CD4-positive, alpha-beta memory T cell (primary cell): ENCODE results near the gene ATP5PO. TPM values are rescaled to one million over a fixed set of nuclear protein-coding genes. Genes with fewer than 3 reads are reported as not detected.

Experiments used
- CTCF ChIA-PET: fragments of 350-600 bp; sonication (Branson Sonifier 250); formaldehyde crosslinking; loops from one replicate; lab custom pipeline; 2021; ENCODE audit warnings: inconsistent platforms; ENCODE audit not compliant: partially characterized antibody; lab: Charles Lee
- POLR2A ChIA-PET: fragments of 350-600 bp; sonication (Branson Sonifier 250); formaldehyde crosslinking; loops from one replicate; lab custom pipeline; 2021; ENCODE audit not compliant: partially characterized antibody; lab: Charles Lee
- DNase-seq, 5 donors: peaks; one replicate each; pipeline versions ENCODE4 v3.0.0 to v3.0.0-alpha.2; 2020 to 2022; ENCODE audit warnings: mixed read lengths in 1 of 5
- H3K27ac ChIP-seq: one replicate; pipeline ENCODE4 v1.7.0; 2013; ENCODE audit warnings: low read depth, low read length
- H3K27me3 ChIP-seq: 2 replicates; pipeline ENCODE4 v1.7.0; 2013; ENCODE audit warnings: mild to moderate bottlenecking, low read length, moderate library complexity; ENCODE audit not compliant: insufficient read depth
- H3K36me3 ChIP-seq: 2 replicates; pipeline ENCODE4 v1.7.0; 2013; ENCODE audit warnings: mild to moderate bottlenecking, low read length, moderate library complexity; ENCODE audit not compliant: insufficient read depth
- H3K4me1 ChIP-seq: 2 replicates; pipeline ENCODE4 v1.7.0; 2013; ENCODE audit warnings: mild to moderate bottlenecking, low read length, moderate library complexity; ENCODE audit not compliant: insufficient read depth
- H3K4me3 ChIP-seq, 2 donors: one replicate each; pipeline ENCODE4 v1.7.0; 2013; ENCODE audit warnings: low read length in 2 of 2, mild to moderate bottlenecking in 1 of 2
- H3K9me3 ChIP-seq, 2 donors: one replicate each; pipeline ENCODE4 v1.7.0; 2013; ENCODE audit warnings: low read length in 2 of 2, control low read depth in 1 of 2; ENCODE audit not compliant: control insufficient read depth in 1 of 2
- H3K27ac Mint-ChIP-seq, 7 donors: one replicate each; pipeline ENCODE4 v1.8.0; 2020 to 2021; ENCODE audit warnings: mixed read lengths in 7 of 7, mild to moderate bottlenecking in 6 of 7, inconsistent platforms in 3 of 7, moderate library complexity in 3 of 7
- H3K27me3 Mint-ChIP-seq, 2 donors: one replicate each; pipeline ENCODE4 v1.8.0; 2020 to 2021; ENCODE audit warnings: mixed read lengths in 2 of 2
- H3K36me3 Mint-ChIP-seq, 2 donors: one replicate each; pipeline ENCODE4 v1.8.0; 2020 to 2021; ENCODE audit warnings: mixed read lengths in 2 of 2, inconsistent platforms in 1 of 2, mild to moderate bottlenecking in 1 of 2
- H3K4me1 Mint-ChIP-seq, 4 donors: one replicate each; pipeline ENCODE4 v1.8.0; 2020 to 2021; ENCODE audit warnings: mixed read lengths in 4 of 4, mild to moderate bottlenecking in 1 of 4
- H3K4me3 Mint-ChIP-seq, 8 donors: one replicate each; pipeline ENCODE4 v1.8.0; 2020 to 2021; ENCODE audit warnings: mixed read lengths in 8 of 8, mild to moderate bottlenecking in 7 of 8, moderate library complexity in 6 of 8, inconsistent platforms in 3 of 8
- H3K9me3 Mint-ChIP-seq, 8 donors: one replicate each; pipeline ENCODE4 v1.8.0; 2020 to 2021; ENCODE audit warnings: mixed read lengths in 8 of 8, mild to moderate bottlenecking in 5 of 8, inconsistent platforms in 3 of 8, moderate library complexity in 1 of 8
- intact Hi-C: fragments of 100-400 bp; cut with micrococcal nuclease; formaldehyde crosslinking; loops from one replicate; pipeline ENCODE4 v1.15.1; 2023
- polyA plus RNA-seq, 2 donors: library from polyadenylated mRNA; unstranded; fragments of 300-500 nt; fragmentation: Illumina TruSeq; gene quantifications; one replicate each; pipeline ENCODE4 v1.2.3, GENCODE V29; 2021
- total RNA-seq, 2 experiments: library from RNA; stranded (reverse); gene quantifications; one replicate each; pipeline ENCODE4 v1.2.3, GENCODE V29; 2021

Gene ATP5PO
- total and polyA plus RNA-seq, 4 experiments from 2014 or later = 126 to 472 (median 231) TPM

GRCh38 chr21:33942426-33942825, 26.8 kb upstream of the ATP5PO start:
- ChIA-PET POLR2A (interaction anchor here (0.8 to 18.8 kb wide), 5 partner anchors 6 to 174 kb away, joined by 3 to 938 read pairs (median 4); partner anchors contain the start of genes MRPS6 and SLC5A3), CTCF (interaction anchor here (2.6 to 12.9 kb wide), 3 partner anchors 10 to 406 kb away, joined by 13 to 123 read pairs (median 20); no protein-coding TSS in a partner anchor)
- no peaks in the 10 kb centered on the region for H3K27me3 Mint-ChIP-seq
- DNase-seq = no peak
- H3K27ac ChIP-seq = no peak overlapping the region
- peaks cover 44 to 80% (median 58%) of the 10 kb centered on the region in 4 donors for H3K4me1 Mint-ChIP-seq
- intact Hi-C loops = no loop called here
- peaks cover 70% of the 10 kb centered on the region for H3K4me1 ChIP-seq
- H3K36me3 Mint-ChIP-seq = peaks cover 8 to 54% of the 10 kb centered on the region in 2 donors
- peaks cover 0 to 12% (median 0%) of the 10 kb centered on the region in 8 donors for H3K9me3 Mint-ChIP-seq
- no peaks in the 10 kb centered on the region for H3K36me3 ChIP-seq
- H3K27ac Mint-ChIP-seq = peak overlapping the region in 1 of 7 donors; percentile 27
- no peak overlapping the region for H3K4me3 Mint-ChIP-seq
- H3K9me3 ChIP-seq = no peaks in the 10 kb centered on the region
- no peaks in the 10 kb centered on the region for H3K27me3 ChIP-seq
- no peak overlapping the region for H3K4me3 ChIP-seq

GRCh38 chr21:33940881-33941245, 25.3 kb upstream of the ATP5PO start:
- H3K9me3 Mint-ChIP-seq = peaks cover 0 to 12% (median 0%) of the 10 kb centered on the region in 8 donors
- Histone ChIP-seq H3K4me3 (no peak overlapping the region), H3K27ac (no peak overlapping the region), H3K4me1 (peaks cover 70% of the 10 kb centered on the region), H3K36me3 (no peaks in the 10 kb centered on the region), H3K27me3 (no peaks in the 10 kb centered on the region), H3K9me3 (no peaks in the 10 kb centered on the region)
- CTCF ChIA-PET = interaction anchor here (5.2 to 12.9 kb wide), 2 partner anchors 9 to 17 kb away, joined by 20 to 123 read pairs; no protein-coding TSS in a partner anchor
- peaks cover 42 to 80% (median 58%) of the 10 kb centered on the region in 4 donors for H3K4me1 Mint-ChIP-seq
- H3K4me3 Mint-ChIP-seq = no peak overlapping the region
- H3K27me3 Mint-ChIP-seq = no peaks in the 10 kb centered on the region
- intact Hi-C loops = no loop called here
- H3K27ac Mint-ChIP-seq = peak overlapping the region; percentile 16 to 91 (median 80)
- H3K36me3 Mint-ChIP-seq = peaks cover 15 to 54% of the 10 kb centered on the region in 2 donors
- DNase-seq = no peak
- POLR2A ChIA-PET = interaction anchor here (0.6 to 13.4 kb wide), 4 partner anchors 9 to 59 kb away, joined by 4 to 938 read pairs (median 8); no protein-coding TSS in a partner anchor

- H3K4me3 ChIP-seq = no peak overlapping the region
- Mint-ChIP-seq H3K4me1 (peaks cover 41 to 81% (median 59%) of the 10 kb centered on the region in 4 donors), H3K4me3 (peak overlapping the region in 6 of 8 donors; percentile 11 to 60 (median 18)), H3K27ac (peak overlapping the region; percentile 54 to 89 (median 82)), H3K27me3 (no peaks in the 10 kb centered on the region), H3K9me3 (peaks cover 0 to 12% (median 0%) of the 10 kb centered on the region in 8 donors), H3K36me3 (peaks cover 18 to 55% of the 10 kb centered on the region in 2 donors)
- H3K4me1 ChIP-seq = peaks cover 70% of the 10 kb centered on the region
- no peaks in the 10 kb centered on the region for H3K36me3 ChIP-seq
- intact Hi-C loops = no loop called here
- POLR2A ChIA-PET = interaction anchor here (0.6 to 13.4 kb wide), 5 partner anchors 9 to 135 kb away, joined by 4 to 938 read pairs (median 9); partner anchors contain the start of genes MRPS6 and SLC5A3
- no peak overlapping the region for H3K27ac ChIP-seq
- no peaks in the 10 kb centered on the region for H3K9me3 ChIP-seq
- CTCF ChIA-PET = interaction anchor here (1.0 to 12.9 kb wide), 4 partner anchors 7 to 408 kb away, joined by 3 to 123 read pairs (median 50); no protein-coding TSS in a partner anchor
- H3K27me3 ChIP-seq = no peaks in the 10 kb centered on the region
- no peak for DNase-seq
Measured at GRCh38 chr21:33940164-33940880, 24.7 kb upstream of the ATP5PO start.

DNA sequence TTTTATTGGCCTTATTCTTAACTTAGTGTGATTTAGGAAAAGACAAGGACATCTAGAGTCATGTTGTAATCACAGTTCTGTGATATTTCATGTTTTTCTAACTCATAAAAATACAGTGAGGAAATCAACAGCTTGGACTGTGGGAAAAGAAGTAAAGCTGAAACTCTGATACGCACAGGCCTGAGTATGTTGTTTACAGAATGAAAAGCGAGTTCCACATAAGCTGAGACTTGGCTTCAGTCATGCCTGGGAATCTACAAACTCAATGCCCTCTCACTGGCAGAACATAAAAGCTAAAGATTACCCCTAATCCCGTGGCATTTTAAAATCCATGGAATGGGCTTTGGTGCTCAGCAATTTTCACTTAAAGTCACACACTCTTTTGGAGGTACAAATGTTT, 23.6 kb upstream of the ATP5PO start:
- no peak for DNase-seq
- CTCF ChIA-PET = interaction anchor here (2.2 to 12.9 kb wide), 3 partner anchors 8 to 409 kb away, joined by 6 to 123 read pairs (median 80); no protein-coding TSS in a partner anchor
- Mint-ChIP-seq H3K4me1 (peaks cover 41 to 80% (median 58%) of the 10 kb centered on the region in 4 donors), H3K27ac (peak overlapping the region; percentile 56 to 99 (median 97)), H3K27me3 (no peaks in the 10 kb centered on the region), H3K36me3 (peaks cover 22 to 49% of the 10 kb centered on the region in 2 donors), H3K9me3 (peaks cover 0 to 5% (median 0%) of the 10 kb centered on the region in 8 donors), H3K4me3 (peak overlapping the region in 4 of 8 donors; percentile 21 to 51 (median 34))
- H3K4me1 ChIP-seq = peaks cover 72% of the 10 kb centered on the region
- intact Hi-C loops = no loop called here
- POLR2A ChIA-PET = interaction anchor here (1.4 to 13.4 kb wide), 5 partner anchors 8 to 136 kb away, joined by 4 to 938 read pairs (median 9); partner anchors contain the start of genes MRPS6 and SLC5A3
- H3K27me3 ChIP-seq = no peaks in the 10 kb centered on the region
- H3K9me3 ChIP-seq = no peaks in the 10 kb centered on the region
- H3K36me3 ChIP-seq = no peaks in the 10 kb centered on the region
- H3K4me3 ChIP-seq = no peak overlapping the region
- H3K27ac ChIP-seq = peak overlapping the region; percentile 67

- peaks cover 0 to 5% (median 0%) of the 10 kb centered on the region in 8 donors for H3K9me3 Mint-ChIP-seq
- H3K4me3 Mint-ChIP-seq = peak overlapping the region in 7 of 8 donors; percentile 23 to 99 (median 67)
- intact Hi-C loops = no loop called here
- Histone ChIP-seq H3K4me3 (no peak overlapping the region), H3K36me3 (no peaks in the 10 kb centered on the region), H3K27ac (peak overlapping the region; percentile 67), H3K4me1 (peaks cover 81% of the 10 kb centered on the region), H3K9me3 (no peaks in the 10 kb centered on the region), H3K27me3 (no peaks in the 10 kb centered on the region)
- POLR2A ChIA-PET = interaction anchor here (1.4 to 13.4 kb wide), 4 partner anchors 13 to 137 kb away, joined by 4 to 938 read pairs (median 38); partner anchors contain the start of genes MRPS6 and SLC5A3
- peak overlapping the region; percentile 95 to 100 (median 97) for H3K27ac Mint-ChIP-seq
- H3K36me3 Mint-ChIP-seq = peaks cover 22 to 42% of the 10 kb centered on the region in 2 donors
- peaks cover 40 to 78% (median 61%) of the 10 kb centered on the region in 4 donors for H3K4me1 Mint-ChIP-seq
- no peak for DNase-seq
- CTCF ChIA-PET = interaction anchor here (0.9 to 12.9 kb wide), 4 partner anchors 9 to 409 kb away, joined by 4 to 123 read pairs (median 43); no protein-coding TSS in a partner anchor
- no peaks in the 10 kb centered on the region for H3K27me3 Mint-ChIP-seq
Measured at GRCh38 chr21:33938381-33938780, 22.8 kb upstream of the ATP5PO start.

- H3K27me3 ChIP-seq = no peaks in the 10 kb centered on the region
- H3K36me3 ChIP-seq = no peaks in the 10 kb centered on the region
- Mint-ChIP-seq H3K4me3 (peak overlapping the region in 7 of 8 donors; percentile 45 to 99 (median 67)), H3K4me1 (peaks cover 42 to 82% (median 61%) of the 10 kb centered on the region in 4 donors), H3K36me3 (peaks cover 22 to 39% of the 10 kb centered on the region in 2 donors), H3K9me3 (peaks cover 0 to 5% (median 0%) of the 10 kb centered on the region in 8 donors), H3K27ac (peak overlapping the region; percentile 95 to 100 (median 97)), H3K27me3 (no peaks in the 10 kb centered on the region)
- ChIA-PET POLR2A (interaction anchor here (0.9 to 13.4 kb wide), 5 partner anchors 13 to 138 kb away, joined by 3 to 938 read pairs (median 26); partner anchors contain the start of genes ATP5PO, MRPS6 and SLC5A3), CTCF (interaction anchor here (0.9 to 12.9 kb wide), 4 partner anchors 9 to 410 kb away, joined by 4 to 123 read pairs (median 43); no protein-coding TSS in a partner anchor)
- peaks cover 85% of the 10 kb centered on the region for H3K4me1 ChIP-seq
- no peak overlapping the region for H3K4me3 ChIP-seq
- no peaks in the 10 kb centered on the region for H3K9me3 ChIP-seq
- intact Hi-C loops = no loop called here
- peak overlapping the region; percentile 67 for H3K27ac ChIP-seq
- peak; percentile 42 to 61 (median 52) for DNase-seq
Measured at GRCh38 chr21:33937931-33938339, 22.3 kb upstream of the ATP5PO start.
